ENCODE results near the gene THBS2.

The THBS2 gene

DNA sequence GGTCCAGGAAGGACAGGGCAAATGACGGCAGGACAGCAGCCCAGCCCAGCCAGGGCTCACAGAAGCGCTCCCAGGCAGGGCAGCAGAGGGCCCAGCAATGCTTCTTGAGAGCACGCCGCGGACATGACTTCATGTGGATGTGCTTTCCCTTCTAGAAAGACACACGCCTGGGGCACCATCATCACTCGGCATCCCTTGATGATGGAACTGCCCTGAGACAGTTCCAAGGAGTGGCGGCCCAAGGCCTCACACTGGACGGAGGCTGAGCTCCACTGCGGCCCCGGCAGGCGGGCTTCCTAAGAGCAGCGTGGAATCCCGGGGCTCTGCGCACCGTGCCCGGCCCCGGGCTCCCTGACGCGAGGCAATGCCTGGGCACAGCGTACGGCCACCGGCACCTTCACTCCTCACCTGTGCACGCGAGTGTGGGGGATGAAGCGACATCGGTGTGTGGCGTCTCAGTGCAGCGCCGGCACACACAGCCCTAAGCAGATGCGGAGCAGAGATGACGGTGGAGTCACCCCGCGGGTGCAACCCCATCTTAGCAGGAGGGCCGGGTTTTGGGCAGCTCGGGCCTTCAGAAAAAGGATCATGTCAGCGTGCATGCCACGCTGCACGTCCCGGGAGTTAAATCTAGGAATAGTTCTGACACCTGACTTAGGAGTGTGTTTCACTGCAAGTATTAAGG lies 86.6 kb downstream of the THBS2 start:
- no peak overlapping the region for H3K9ac ChIP-seq (ENCODE audit: low read length)
- H3K4me1 ChIP-seq (ENCODE audit: control insufficient read depth, low read depth, low read length): no peaks in the 10 kb centered on the region
- H3K4me3 ChIP-seq (ENCODE audit: low read length): no peak overlapping the region
- no peaks in the 10 kb centered on the region for H3K9me3 ChIP-seq (ENCODE audit: control insufficient read depth, low read depth, low read length)
- no peaks in the 10 kb centered on the region for H3K36me3 ChIP-seq (ENCODE audit: control insufficient read depth, low read depth, low read length)
- H3K27me3 ChIP-seq (ENCODE audit: control insufficient read depth, insufficient read depth, low read length): no peaks in the 10 kb centered on the region
- no peak overlapping the region for H3K27ac ChIP-seq (ENCODE audit: low read length)

Data from iPS-18a (cell line).